ENCODE results near the gene RUNX1. TPM values are rescaled to one million over a fixed set of nuclear protein-coding genes. Genes with fewer than 3 reads are reported as not detected.

RUNX1 gene
- total RNA-seq, 6 experiments from 2014 or later = 2.9 to 18.3 (median 4.3) TPM

- TF ChIP-seq POLR2A (IDR thresholded peaks at IDR 0.05) = no peak
- no peak for TF ChIP-seq CTCF (IDR thresholded peaks at IDR 0.05)
- 42% methylated on average over 5 of the region's 6 CpGs for WGBS (ENCODE audit: insufficient coverage, low coverage, low lambda C conversion rate, missing lambda C conversion rate)
- DNase-seq (no peak), ATAC-seq (no peak)
- intact Hi-C loops (cut with DNase I) = no loop called here
- Histone ChIP-seq H3K36me3 (no peaks in the 10 kb centered on the region), H3K9me3 (no peaks in the 10 kb centered on the region), H3K4me3 (no peak overlapping the region), H3K27ac (no peak overlapping the region), H3K27me3 (no peaks in the 10 kb centered on the region), H3K4me1 (no peaks in the 10 kb centered on the region)
These were observed 59.6 kb downstream of the RUNX1 start for GRCh38 chr21:34989337-34990151.

GRCh38 chr21:34988625-34989024 lies 60.5 kb downstream of the RUNX1 start:
- intact Hi-C loops (cut with DNase I) = no loop called here
- WGBS (ENCODE audit: insufficient coverage, low coverage, low lambda C conversion rate, missing lambda C conversion rate) = 80% methylated on average over 1 of the region's 2 CpGs
- Histone ChIP-seq H3K4me1 (no peaks in the 10 kb centered on the region), H3K27me3 (no peaks in the 10 kb centered on the region), H3K4me3 (no peak overlapping the region), H3K36me3 (no peaks in the 10 kb centered on the region), H3K27ac (no peak overlapping the region), H3K9me3 (no peaks in the 10 kb centered on the region)
- TF ChIP-seq CTCF (IDR thresholded peaks at IDR 0.05) (no peak), POLR2A (IDR thresholded peaks at IDR 0.05) (no peak)
- DNase-seq (no peak), ATAC-seq (no peak)

GRCh38 chr21:34988139-34988538 lies 61.0 kb downstream of the RUNX1 start:
- Histone ChIP-seq H3K36me3 (no peaks in the 10 kb centered on the region), H3K4me3 (no peak overlapping the region), H3K27me3 (no peaks in the 10 kb centered on the region), H3K27ac (no peak overlapping the region), H3K9me3 (no peaks in the 10 kb centered on the region), H3K4me1 (no peaks in the 10 kb centered on the region)
- no peak for ATAC-seq
- DNase-seq = no peak
- intact Hi-C loops (cut with DNase I) = no loop called here
- no CpG with 5 or more reads among the region's 8 CpGs for WGBS (ENCODE audit: insufficient coverage, low coverage, low lambda C conversion rate, missing lambda C conversion rate)
- no peak for TF ChIP-seq POLR2A (IDR thresholded peaks at IDR 0.05)
- TF ChIP-seq CTCF (IDR thresholded peaks at IDR 0.05) = no peak

GRCh38 chr21:34987501-34988072 lies 61.5 kb downstream of the RUNX1 start:
- TF ChIP-seq CTCF (IDR thresholded peaks at IDR 0.05) (no peak), POLR2A (IDR thresholded peaks at IDR 0.05) (no peak)
- Histone ChIP-seq H3K27ac (no peak overlapping the region), H3K4me3 (no peak overlapping the region), H3K36me3 (no peaks in the 10 kb centered on the region), H3K27me3 (no peaks in the 10 kb centered on the region), H3K9me3 (no peaks in the 10 kb centered on the region), H3K4me1 (no peaks in the 10 kb centered on the region)
- ATAC-seq (no peak), DNase-seq (no peak)
- 55% methylated on average over 5 of the region's 5 CpGs for WGBS (ENCODE audit: insufficient coverage, low coverage, low lambda C conversion rate, missing lambda C conversion rate)
- intact Hi-C loops (cut with DNase I) = no loop called here

Measured in right lobe of liver (tissue), 6 donors.